Measurements from ENCODE around the gene TMPRSS4.

Gene TMPRSS4

DNA sequence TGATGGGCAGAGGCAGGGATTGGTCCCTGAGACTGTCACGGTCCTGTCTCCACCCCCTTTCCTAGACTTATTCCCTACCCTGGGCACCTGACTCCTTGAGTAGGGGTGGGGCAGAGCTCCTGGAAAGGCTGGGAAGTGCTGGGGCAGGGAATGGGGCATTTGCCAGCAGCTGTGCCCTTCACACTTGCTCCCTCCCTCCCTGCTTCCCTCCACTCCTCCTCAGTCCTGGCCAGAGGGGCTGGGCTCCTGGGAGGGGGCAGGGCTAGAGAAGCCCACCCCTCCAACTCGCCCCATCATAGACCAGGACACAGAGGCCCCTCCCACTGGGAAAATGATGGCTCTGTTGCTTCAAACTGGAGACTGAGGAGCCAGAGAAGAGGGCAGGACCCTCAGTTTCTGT is 88.0 kb downstream of the TMPRSS4 start:
- TF ChIP-seq, protein P1, sequence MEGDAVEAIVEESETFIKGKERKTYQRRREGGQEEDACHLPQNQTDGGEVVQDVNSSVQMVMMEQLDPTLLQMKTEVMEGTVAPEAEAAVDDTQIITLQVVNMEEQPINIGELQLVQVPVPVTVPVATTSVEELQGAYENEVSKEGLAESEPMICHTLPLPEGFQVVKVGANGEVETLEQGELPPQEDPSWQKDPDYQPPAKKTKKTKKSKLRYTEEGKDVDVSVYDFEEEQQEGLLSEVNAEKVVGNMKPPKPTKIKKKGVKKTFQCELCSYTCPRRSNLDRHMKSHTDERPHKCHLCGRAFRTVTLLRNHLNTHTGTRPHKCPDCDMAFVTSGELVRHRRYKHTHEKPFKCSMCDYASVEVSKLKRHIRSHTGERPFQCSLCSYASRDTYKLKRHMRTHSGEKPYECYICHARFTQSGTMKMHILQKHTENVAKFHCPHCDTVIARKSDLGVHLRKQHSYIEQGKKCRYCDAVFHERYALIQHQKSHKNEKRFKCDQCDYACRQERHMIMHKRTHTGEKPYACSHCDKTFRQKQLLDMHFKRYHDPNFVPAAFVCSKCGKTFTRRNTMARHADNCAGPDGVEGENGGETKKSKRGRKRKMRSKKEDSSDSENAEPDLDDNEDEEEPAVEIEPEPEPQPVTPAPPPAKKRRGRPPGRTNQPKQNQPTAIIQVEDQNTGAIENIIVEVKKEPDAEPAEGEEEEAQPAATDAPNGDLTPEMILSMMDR (IDR thresholded peaks at IDR 0.05; ENCODE audit: low read depth, low read length): no peak
- H3K4me3 ChIP-seq (ENCODE audit: low read depth, low read length): no peak overlapping the region
- in situ Hi-C loops (cut with HindIII; ENCODE audit: low sequenced_read_pairs): no loop called here
- DNase-seq (ENCODE audit: low read depth, low spot score): no peak

DNA sequence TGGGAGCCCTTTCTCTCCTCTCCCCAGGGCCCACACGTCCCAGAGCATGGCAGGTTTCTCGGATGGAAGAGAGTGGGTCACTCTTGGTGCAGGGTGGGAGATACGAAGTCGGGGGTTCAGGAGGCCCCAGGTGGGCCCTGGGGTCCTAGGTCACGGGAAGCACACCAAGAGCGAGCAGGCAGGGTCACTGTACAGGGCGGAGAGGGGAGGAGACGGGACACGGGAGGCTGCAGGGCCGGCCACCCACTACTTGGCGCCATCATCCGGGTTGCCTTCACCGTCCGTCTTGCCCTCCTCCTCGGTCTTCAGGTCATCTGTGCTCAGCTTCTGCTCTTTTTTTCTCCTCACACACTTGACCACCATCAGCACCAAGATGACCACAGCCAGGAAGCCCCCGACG is 89.8 kb downstream of the TMPRSS4 start:
- H3K4me3 ChIP-seq (ENCODE audit: low read depth, low read length): no peak overlapping the region
- no peak for DNase-seq (ENCODE audit: low read depth, low spot score)
- in situ Hi-C loops (cut with HindIII; ENCODE audit: low sequenced_read_pairs): no loop called here
- TF ChIP-seq, protein P1 (IDR thresholded peaks at IDR 0.05; ENCODE audit: low read depth, low read length): no peak

DNA sequence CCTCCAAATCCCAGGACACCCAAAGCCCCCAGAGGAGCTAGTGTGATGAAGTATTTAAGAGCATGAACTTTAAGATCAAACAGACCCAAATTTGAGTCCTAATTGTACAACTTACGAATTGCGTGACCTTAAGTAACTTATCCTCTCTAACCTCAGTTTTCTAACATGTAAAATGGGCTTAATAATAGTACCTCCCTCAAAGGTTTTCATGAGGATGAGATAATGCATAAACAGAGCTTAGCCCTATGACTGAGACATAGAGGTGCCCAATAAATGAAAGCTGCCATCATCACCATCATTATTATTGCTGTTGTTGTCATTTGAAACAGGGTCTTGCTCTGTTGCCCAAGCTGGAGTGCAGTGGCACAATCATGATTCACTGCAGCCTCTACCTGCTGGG is 90.4 kb downstream of the TMPRSS4 start:
- TF ChIP-seq, protein P1 (IDR thresholded peaks at IDR 0.05; ENCODE audit: low read depth, low read length): no peak
- in situ Hi-C loops (cut with HindIII; ENCODE audit: low sequenced_read_pairs): no loop called here
- DNase-seq (ENCODE audit: low read depth, low spot score): no peak
- H3K4me3 ChIP-seq (ENCODE audit: low read depth, low read length): no peak overlapping the region

DNA sequence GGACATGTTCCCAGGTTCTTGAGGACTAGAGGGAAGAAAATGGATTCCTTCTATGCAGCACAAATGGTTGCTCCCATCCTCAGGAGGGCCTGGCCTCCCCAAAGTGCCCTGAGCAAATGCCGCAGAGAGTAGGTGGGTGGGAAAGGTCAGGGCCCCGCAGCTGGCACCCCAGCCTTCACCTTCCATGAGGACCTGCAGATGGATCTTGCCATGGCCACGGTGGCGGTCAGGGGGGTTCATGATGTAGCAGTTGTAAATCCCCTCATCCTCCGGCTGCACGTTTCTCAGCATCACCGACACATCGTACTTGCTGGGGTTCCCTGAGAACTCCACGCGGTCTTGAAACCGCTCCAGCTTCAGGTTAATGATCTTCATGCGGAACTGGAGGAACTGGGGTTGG is 91.0 kb downstream of the TMPRSS4 start:
- in situ Hi-C loops (cut with HindIII; ENCODE audit: low sequenced_read_pairs): no loop called here
- TF ChIP-seq, protein P1 (IDR thresholded peaks at IDR 0.05; ENCODE audit: low read depth, low read length): no peak
- DNase-seq (ENCODE audit: low read depth, low spot score): no peak
- no peak overlapping the region for H3K4me3 ChIP-seq (ENCODE audit: low read depth, low read length)

DNA sequence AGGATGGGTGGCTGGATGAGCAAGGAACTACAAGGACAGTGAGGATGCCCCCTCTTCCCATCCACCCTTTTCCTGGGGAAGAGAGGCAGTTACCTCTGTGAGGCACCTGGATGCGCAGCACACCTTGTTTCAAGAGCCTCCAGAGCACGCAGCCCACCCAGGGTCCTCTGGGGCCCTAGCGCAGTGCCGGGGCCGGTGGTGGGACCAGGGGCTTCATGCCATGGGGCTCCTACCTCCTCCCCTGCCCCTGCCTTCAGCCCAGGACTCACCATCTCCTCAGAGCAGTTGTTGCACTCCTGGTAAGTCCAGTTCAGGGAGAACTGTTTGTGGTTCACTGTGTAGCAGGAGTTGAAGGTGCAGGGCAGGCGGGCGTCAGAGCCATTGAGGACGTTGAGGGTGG is 91.4 kb downstream of the TMPRSS4 start:
- no peak for DNase-seq (ENCODE audit: low read depth, low spot score)
- in situ Hi-C loops (cut with HindIII; ENCODE audit: low sequenced_read_pairs): no loop called here
- no peak overlapping the region for H3K4me3 ChIP-seq (ENCODE audit: low read depth, low read length)
- TF ChIP-seq, protein P1 (IDR thresholded peaks at IDR 0.05; ENCODE audit: low read depth, low read length): no peak

DNA sequence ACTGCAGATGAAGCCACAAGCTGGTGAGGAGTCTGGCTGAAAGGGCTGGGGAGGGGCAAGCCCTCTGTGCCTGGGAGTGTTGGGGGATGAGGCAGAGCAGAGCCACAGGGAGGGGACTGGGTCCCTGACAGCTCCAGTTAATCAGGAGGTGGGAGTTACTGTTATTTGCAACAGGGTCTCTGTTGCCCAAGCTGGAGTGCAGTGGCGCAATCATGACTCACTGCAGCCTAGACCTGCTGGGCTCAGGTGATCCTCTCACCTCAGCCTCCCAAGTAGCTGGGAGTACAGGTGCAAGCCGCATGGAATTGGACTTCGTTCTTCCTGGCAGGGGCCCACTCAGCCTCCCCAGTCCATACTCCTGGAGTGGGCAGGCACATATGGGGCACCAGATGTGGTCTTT is 91.9 kb downstream of the TMPRSS4 start:
- TF ChIP-seq, protein P1 (IDR thresholded peaks at IDR 0.05; ENCODE audit: low read depth, low read length): no peak
- DNase-seq (ENCODE audit: low read depth, low spot score): no peak
- H3K4me3 ChIP-seq (ENCODE audit: low read depth, low read length): no peak overlapping the region
- in situ Hi-C loops (cut with HindIII; ENCODE audit: low sequenced_read_pairs): no loop called here
